ENCODE data around the gene ST3GAL2.
A peak's percentile ranks its signal among the peaks of the same experiment; 100 is the strongest.

Gene ST3GAL2, protein sequence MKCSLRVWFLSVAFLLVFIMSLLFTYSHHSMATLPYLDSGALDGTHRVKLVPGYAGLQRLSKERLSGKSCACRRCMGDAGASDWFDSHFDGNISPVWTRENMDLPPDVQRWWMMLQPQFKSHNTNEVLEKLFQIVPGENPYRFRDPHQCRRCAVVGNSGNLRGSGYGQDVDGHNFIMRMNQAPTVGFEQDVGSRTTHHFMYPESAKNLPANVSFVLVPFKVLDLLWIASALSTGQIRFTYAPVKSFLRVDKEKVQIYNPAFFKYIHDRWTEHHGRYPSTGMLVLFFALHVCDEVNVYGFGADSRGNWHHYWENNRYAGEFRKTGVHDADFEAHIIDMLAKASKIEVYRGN

GRCh38 chr16:70438969-70439862 lies at the start of gene ST3GAL2:
Gene ST3GAL2, minus strand, starts transcription at chr16:70439100. Its CDS starts 40,570 bp downstream, at chr16:70398530.
- DNase-seq (ENCODE audit: low read depth) = peak; percentile 90

- no peak for DNase-seq (ENCODE audit: low read depth)
Measured at GRCh38 chr16:70484867-70485266, 46.0 kb upstream of the ST3GAL2 start.

DNA sequence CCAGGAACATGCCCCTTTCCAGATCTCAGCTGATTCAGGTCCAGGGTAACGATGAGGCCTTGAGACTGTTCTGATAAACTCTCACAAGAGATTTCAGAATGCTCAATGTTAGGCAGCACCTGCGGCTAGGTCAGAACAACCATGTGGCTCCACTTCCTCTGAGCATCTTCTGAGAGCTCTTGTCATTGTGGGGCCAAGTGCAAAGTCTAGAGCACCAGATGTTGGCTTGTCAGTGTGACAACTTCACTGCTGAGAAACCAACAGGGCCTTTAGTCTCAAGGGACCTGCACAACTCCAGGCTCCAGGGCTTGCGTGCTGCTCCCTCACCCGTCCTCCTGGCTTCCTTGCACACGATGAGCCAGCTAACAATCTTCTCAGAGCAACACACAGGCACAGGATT lies 44.5 kb upstream of the ST3GAL2 start:
- DNase-seq (ENCODE audit: low read depth) = no peak

GRCh38 chr16:70482624-70483023 lies 43.7 kb upstream of the ST3GAL2 start:
- no peak for DNase-seq (ENCODE audit: low read depth)

DNA sequence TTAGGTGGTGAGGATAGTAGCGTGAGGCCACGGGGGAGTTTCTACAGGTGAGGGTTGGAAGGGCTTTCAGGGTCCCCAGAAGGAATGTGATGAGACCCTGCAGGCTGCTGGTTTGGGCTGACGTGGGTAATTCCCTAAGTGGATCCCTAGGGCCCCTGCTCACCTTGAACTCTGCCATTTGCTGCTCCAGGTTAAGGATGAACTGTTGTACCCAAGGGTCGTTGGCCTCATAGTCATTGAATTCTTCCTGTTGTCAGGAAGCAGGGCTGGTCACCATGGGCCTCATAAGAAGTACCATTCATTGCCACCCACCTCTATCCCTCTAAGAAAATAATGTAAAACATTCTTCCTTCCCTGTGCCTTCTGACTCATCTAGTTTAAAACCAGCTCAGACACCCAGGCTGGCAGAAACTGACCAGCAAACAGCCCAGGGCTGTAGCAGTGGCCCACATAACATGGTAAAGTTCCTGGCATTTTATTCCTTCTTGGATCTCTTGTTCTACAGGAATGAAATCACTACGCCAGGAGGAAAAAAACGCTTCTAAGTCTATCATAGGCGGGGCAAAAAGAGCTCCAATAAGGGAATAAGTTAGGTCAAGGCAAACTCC lies 43.1 kb upstream of the ST3GAL2 start:
- no peak for DNase-seq (ENCODE audit: low read depth)

- no peak for DNase-seq (ENCODE audit: low read depth)
Measured at GRCh38 chr16:70480127-70481105, 41.5 kb upstream of the ST3GAL2 start.

GRCh38 chr16:70478912-70479341 lies 40.0 kb upstream of the ST3GAL2 start:
- no peak for DNase-seq (ENCODE audit: low read depth)

GRCh38 chr16:70478169-70478568 lies 39.3 kb upstream of the ST3GAL2 start:
- no peak for DNase-seq (ENCODE audit: low read depth)

DNA sequence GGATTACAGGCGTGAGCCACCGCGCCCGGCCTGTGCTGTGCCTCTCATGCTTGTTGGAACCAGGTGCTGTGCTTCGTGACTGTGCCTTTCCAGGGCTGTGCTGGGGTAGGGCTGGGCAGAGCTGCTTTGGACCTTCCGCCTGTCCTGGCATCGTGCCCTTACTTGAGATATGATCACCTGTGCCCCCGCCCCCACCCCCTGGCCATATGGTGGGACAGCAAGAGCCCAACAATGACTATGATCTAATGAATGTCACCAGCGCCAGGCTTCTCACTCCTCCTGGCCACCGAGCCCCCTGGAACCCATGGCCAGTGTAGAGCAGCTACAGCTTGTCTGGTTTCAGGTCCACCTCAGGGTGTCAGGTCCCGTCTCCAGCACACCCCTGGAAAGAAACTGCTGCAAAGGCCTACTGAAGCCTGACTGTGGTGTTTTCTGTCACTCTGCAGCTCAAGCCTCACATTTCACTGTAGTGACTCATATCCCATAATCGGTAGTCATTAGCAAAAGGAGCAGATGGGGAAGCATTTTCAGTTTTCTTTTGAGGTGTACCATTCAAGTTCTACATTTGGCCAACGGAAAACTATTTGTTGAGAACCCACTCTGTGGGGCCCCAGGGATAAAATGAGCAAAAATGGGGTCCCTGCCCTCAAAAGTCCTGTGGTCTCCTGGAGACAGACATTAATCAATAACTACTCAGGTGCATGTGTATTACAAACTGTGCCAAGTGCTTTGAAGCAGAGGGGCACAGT lies 37.5 kb upstream of the ST3GAL2 start:
- peak; percentile 36 for DNase-seq (ENCODE audit: low read depth)

DNA sequence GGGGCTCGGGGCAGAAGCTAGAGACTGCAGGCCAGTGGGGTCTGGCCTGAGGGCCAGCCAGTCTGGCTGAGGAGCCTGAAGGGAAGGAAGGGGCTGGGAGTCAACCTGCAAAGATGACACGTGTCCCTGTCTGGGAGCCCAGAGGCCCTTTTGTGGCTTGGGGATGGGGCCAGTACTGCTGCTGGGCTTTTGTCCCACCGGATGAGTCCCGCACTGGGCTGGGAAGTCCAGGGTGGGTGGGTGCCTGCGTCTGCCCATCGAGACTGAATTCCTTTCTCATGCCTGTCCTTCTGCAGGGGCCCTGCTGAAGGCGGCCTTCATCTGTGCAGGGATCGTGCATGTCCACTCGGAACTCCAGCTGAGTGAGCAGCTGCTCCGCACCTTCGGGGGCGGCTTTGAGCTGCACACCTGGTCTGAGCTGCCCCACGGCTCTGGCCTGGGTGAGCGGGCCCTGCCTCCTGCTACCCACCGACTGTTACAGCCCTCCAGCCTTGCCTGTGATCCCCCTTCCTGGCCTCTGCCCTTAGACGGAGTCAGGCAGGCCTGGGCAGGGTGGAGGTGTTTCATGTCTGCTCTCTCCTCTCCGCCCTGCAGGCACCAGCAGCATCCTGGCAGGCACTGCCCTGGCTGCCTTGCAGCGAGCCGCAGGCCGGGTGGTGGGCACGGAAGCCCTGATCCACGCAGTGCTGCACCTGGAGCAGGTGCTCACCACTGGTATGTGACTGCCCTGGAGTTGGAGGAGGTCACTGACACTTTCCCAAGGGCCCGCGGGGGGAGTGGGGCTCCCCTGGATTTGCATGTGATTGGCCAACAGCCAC lies 36.4 kb upstream of the ST3GAL2 start:
- no peak for DNase-seq (ENCODE audit: low read depth)

- no peak for DNase-seq (ENCODE audit: low read depth)
Measured at GRCh38 chr16:70474320-70475053, 35.6 kb upstream of the ST3GAL2 start.

GRCh38 chr16:70473446-70474319 lies 34.8 kb upstream of the ST3GAL2 start:
- no peak for DNase-seq (ENCODE audit: low read depth)

DNA sequence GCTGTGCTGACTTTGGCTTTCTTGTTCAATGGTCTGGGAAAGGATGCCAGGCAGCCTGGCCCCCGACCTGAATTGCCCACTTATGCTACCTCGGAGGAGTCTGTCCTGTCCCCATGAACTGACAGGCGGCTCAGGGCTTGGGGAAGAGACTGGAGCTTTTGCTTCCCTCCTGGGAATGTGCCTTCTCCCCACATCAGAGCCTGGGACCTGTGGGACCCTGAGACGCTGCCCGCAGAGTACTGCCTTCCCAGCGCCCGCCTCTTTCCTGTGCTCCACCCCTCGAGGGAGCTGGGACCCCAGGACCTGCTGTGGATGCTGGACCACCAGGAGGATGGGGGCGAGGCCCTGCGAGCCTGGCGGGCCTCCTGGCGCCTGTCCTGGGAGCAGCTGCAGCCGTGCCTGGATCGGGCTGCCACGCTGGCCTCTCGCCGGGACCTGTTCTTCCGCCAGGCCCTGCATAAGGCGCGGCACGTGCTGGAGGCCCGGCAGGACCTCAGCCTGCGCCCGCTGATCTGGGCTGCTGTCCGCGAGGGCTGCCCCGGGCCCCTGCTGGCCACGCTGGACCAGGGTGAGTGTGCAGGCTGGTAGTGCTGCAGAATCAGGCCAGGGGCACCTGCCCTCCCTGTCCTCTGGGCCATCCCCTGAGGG lies 34.0 kb upstream of the ST3GAL2 start:
- no peak for DNase-seq (ENCODE audit: low read depth)

GRCh38 chr16:70470927-70471341 lies 32.0 kb upstream of the ST3GAL2 start:
- DNase-seq (ENCODE audit: low read depth) = no peak

GRCh38 chr16:70470141-70470926 lies 31.4 kb upstream of the ST3GAL2 start:
- no peak for DNase-seq (ENCODE audit: low read depth)

DNA sequence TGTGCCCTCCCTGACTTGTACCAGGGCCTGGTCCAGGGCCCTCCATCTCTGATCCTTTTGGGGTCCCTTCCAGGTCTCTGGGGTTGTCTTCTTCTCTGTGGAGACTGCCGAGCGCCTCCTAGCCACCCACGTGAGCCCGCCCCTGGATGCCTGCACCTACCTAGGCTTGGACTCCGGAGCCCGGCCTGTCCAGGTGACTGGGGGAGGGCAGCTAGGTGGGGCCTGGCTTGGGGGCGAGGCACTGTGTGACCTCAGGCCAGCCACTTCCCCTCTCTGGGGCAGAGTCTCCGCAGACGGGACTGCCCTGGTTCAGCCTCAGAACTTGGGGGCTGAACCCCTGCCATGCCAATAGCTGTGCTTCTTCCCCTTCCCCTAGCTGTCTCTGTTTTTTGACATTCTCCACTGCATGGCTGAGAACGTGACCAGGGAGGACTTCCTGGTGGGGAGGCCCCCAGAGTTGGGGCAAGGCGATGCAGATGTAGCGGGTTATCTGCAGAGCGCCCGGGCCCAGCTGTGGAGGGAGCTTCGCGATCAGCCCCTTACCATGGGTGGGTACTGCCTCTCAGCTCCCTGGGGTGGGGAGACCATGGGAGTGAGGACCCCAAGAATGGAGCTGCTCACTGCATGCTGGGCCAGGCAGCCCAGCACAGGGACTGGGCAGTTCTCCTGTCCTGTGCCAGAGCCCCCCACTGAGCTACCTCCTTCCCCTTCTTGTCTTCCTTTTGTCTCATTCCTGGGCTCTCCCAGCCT lies 30.1 kb upstream of the ST3GAL2 start:
- DNase-seq (ENCODE audit: low read depth) = no peak
